Measurements from ENCODE around the gene GPX8. TPM values are rescaled to one million over a fixed set of nuclear protein-coding genes. Genes with fewer than 3 reads are reported as not detected.

The GPX8 gene
- polyA plus RNA-seq, 1 donor from 2014 or later = 1.2 TPM

- H3K27ac ChIP-seq (ENCODE audit: low read length) = no peak overlapping the region
- TF ChIP-seq MXI1 (conservative IDR thresholded peaks at IDR 0.05; ENCODE audit: poor library complexity, severe bottlenecking) (peak; percentile 24), TAF1 (IDR thresholded peaks at IDR 0.05; ENCODE audit: low read depth) (no peak), POLR2AphosphoS5 (IDR thresholded peaks at IDR 0.05) (no peak), RAD21 (conservative IDR thresholded peaks at IDR 0.05) (no peak), REST (IDR thresholded peaks at IDR 0.05; ENCODE audit: borderline replicate concordance) (no peak), EZH2 (IDR thresholded peaks at IDR 0.05; ENCODE audit: borderline replicate concordance, insufficient read depth, low read length, poor library complexity, severe bottlenecking) (no peak)
- TF ChIP-seq, protein P1, sequence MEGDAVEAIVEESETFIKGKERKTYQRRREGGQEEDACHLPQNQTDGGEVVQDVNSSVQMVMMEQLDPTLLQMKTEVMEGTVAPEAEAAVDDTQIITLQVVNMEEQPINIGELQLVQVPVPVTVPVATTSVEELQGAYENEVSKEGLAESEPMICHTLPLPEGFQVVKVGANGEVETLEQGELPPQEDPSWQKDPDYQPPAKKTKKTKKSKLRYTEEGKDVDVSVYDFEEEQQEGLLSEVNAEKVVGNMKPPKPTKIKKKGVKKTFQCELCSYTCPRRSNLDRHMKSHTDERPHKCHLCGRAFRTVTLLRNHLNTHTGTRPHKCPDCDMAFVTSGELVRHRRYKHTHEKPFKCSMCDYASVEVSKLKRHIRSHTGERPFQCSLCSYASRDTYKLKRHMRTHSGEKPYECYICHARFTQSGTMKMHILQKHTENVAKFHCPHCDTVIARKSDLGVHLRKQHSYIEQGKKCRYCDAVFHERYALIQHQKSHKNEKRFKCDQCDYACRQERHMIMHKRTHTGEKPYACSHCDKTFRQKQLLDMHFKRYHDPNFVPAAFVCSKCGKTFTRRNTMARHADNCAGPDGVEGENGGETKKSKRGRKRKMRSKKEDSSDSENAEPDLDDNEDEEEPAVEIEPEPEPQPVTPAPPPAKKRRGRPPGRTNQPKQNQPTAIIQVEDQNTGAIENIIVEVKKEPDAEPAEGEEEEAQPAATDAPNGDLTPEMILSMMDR (IDR thresholded peaks at IDR 0.05; ENCODE audit: poor library complexity, severe bottlenecking) = peak; percentile 48
- H3F3A ChIP-seq (ENCODE audit: insufficient read depth, low read length, poor library complexity, severe bottlenecking) = no peaks in the 10 kb centered on the region
- H3K9ac ChIP-seq (ENCODE audit: low read length) = no peak overlapping the region
- no peaks in the 10 kb centered on the region for H3K9me3 ChIP-seq (ENCODE audit: low read length)
- peaks cover 70% of the 10 kb centered on the region for H3K27me3 ChIP-seq (ENCODE audit: insufficient read depth, low read depth, low read length)
- no peak overlapping the region for H2AFZ ChIP-seq (ENCODE audit: low read depth, low read length)
- no peaks in the 10 kb centered on the region for H3K9me2 ChIP-seq (ENCODE audit: insufficient read depth, low read length)
- no peaks in the 10 kb centered on the region for H4K20me1 ChIP-seq (ENCODE audit: insufficient read depth)
- H3K4me2 ChIP-seq (ENCODE audit: low read length) = peak overlapping the region; percentile 50
- H3K4me3 ChIP-seq (ENCODE audit: low read length) = peak overlapping the region; percentile 61
- H3K79me2 ChIP-seq (replicated peaks; ENCODE audit: insufficient read depth, low read length) = no peaks in the 10 kb centered on the region
- H3K36me3 ChIP-seq (ENCODE audit: insufficient read depth, low read length) = no peaks in the 10 kb centered on the region
These were observed 16.3 kb downstream of the GPX8 start for GRCh38 chr5:55176176-55176818.

DNA sequence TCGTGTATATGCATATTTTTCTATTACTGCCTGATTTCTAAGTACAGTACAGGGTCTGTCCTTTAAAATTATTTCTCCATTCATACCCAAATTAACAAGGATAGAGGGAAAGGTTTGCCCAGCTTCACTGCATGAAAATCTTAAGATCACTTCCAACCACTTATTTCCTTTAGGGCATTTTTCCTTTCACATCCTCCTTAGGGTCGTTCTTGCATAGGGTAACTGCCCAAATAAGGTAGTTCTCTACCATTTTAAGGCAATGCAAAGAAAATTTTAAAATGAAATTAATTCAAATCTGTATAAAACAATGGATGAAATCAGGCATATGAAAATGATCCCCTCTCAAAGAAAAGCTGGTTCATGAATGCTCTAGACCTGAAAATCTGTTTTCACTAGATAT is 17.1 kb downstream of the GPX8 start:
- no peak for TF ChIP-seq MXI1 (conservative IDR thresholded peaks at IDR 0.05; ENCODE audit: poor library complexity, severe bottlenecking)
- no peak for TF ChIP-seq TAF1 (IDR thresholded peaks at IDR 0.05; ENCODE audit: low read depth)
- TF ChIP-seq RAD21 (conservative IDR thresholded peaks at IDR 0.05) = no peak
- TF ChIP-seq EZH2 (IDR thresholded peaks at IDR 0.05; ENCODE audit: borderline replicate concordance, insufficient read depth, low read length, poor library complexity, severe bottlenecking) = no peak
- no peak for TF ChIP-seq REST (IDR thresholded peaks at IDR 0.05; ENCODE audit: borderline replicate concordance)
- no peak for TF ChIP-seq POLR2AphosphoS5 (IDR thresholded peaks at IDR 0.05)
- no peak for TF ChIP-seq SMC3 (conservative IDR thresholded peaks at IDR 0.05; ENCODE audit: poor library complexity)
- TF ChIP-seq, protein P1 (IDR thresholded peaks at IDR 0.05; ENCODE audit: poor library complexity, severe bottlenecking) = no peak
- no peak for TF ChIP-seq EP300 (conservative IDR thresholded peaks at IDR 0.05; ENCODE audit: poor library complexity, severe bottlenecking)
- Histone ChIP-seq H3F3A (ENCODE audit: insufficient read depth, low read length, poor library complexity, severe bottlenecking) (no peaks in the 10 kb centered on the region), H3K4me2 (ENCODE audit: low read length) (no peak overlapping the region), H2AFZ (ENCODE audit: low read depth, low read length) (no peak overlapping the region), H3K27me3 (ENCODE audit: insufficient read depth, low read depth, low read length) (peaks cover 70% of the 10 kb centered on the region), H3K9me3 (ENCODE audit: low read length) (no peaks in the 10 kb centered on the region), H3K27ac (ENCODE audit: low read length) (no peak overlapping the region), H4K20me1 (ENCODE audit: insufficient read depth) (no peaks in the 10 kb centered on the region), H3K9me2 (ENCODE audit: insufficient read depth, low read length) (no peaks in the 10 kb centered on the region), H3K36me3 (ENCODE audit: insufficient read depth, low read length) (no peaks in the 10 kb centered on the region), H3K79me2 (replicated peaks; ENCODE audit: insufficient read depth, low read length) (no peaks in the 10 kb centered on the region), H3K9ac (ENCODE audit: low read length) (no peak overlapping the region), H3K4me3 (ENCODE audit: low read length) (no peak overlapping the region)
